Spleen (tissue), 11 donors: ENCODE data around the gene DSN1. TPM values are rescaled to one million over a fixed set of nuclear protein-coding genes. Genes with fewer than 3 reads are reported as not detected.

Experiments
- DNase-seq: peaks from one replicate; pipeline ENCODE4 v3.0.0-alpha.2; 2020
- H3K27ac ChIP-seq, 8 donors: fragments of 200-600 bp; sonication (generic) in 7 of 8; 1 replicate in 4 of 8; 2 replicates in 4 of 8; pipeline versions ENCODE4 v1.5.0 to v1.8.0; 2016 to 2021; ENCODE audit warnings: inconsistent platforms in 4 of 8, mild to moderate bottlenecking in 4 of 8, moderate library complexity in 1 of 8
- H3K27me3 ChIP-seq, 7 donors: fragments of 200-600 bp; sonication (generic) in 6 of 7; replicated peaks in 1 of 7; 1 replicate in 4 of 7; 2 replicates in 3 of 7; pipeline versions ENCODE4 v1.5.0 to v1.8.0; 2016 to 2021; ENCODE audit warnings: inconsistent platforms in 3 of 7, mild to moderate bottlenecking in 1 of 7
- H3K36me3 ChIP-seq, 6 donors: fragments of 200-600 bp; sonication (generic) in 5 of 6; 1 replicate in 4 of 6; 2 replicates in 2 of 6; pipeline versions ENCODE4 v1.5.0 to v1.8.0; 2016 to 2021; ENCODE audit warnings: inconsistent platforms in 2 of 6
- H3K4me1 ChIP-seq, 6 donors: fragments of 200-600 bp; sonication (generic) in 5 of 6; 1 replicate in 3 of 6; 2 replicates in 3 of 6; pipeline versions ENCODE4 v1.5.0 to v1.8.0; 2016 to 2021; ENCODE audit warnings: inconsistent platforms in 3 of 6
- H3K4me3 ChIP-seq, 8 donors: fragments of 200-600 bp; sonication (generic) in 7 of 8; 1 replicate in 4 of 8; 2 replicates in 4 of 8; pipeline versions ENCODE4 v1.5.0 to v1.8.0; 2016 to 2021; ENCODE audit warnings: inconsistent platforms in 4 of 8, mild to moderate bottlenecking in 4 of 8, moderate library complexity in 2 of 8
- H3K9me3 ChIP-seq, 8 donors: fragments of 200-600 bp; sonication (generic) in 7 of 8; 1 replicate in 4 of 8; 2 replicates in 4 of 8; pipeline versions ENCODE4 v1.5.0 to v1.8.0; 2016 to 2021; ENCODE audit warnings: inconsistent platforms in 4 of 8
- CTCF ChIP-seq, 11 experiments: fragments of 200-600 bp in 7 of 11; fragments of 450-650 bp in 4 of 11; sonication (generic) in 4 of 11; IDR thresholded peaks in 8 of 11; conservative IDR thresholded peaks in 3 of 11; 1 replicate in 7 of 11; 2 replicates in 4 of 11; pipeline versions ENCODE4 v1.4.0 to v1.8.0; 2016 to 2021; ENCODE audit warnings: antibody characterized with exemption in 11 of 11, inconsistent platforms in 4 of 11, mild to moderate bottlenecking in 1 of 11
- POLR2A ChIP-seq, 3 donors: fragments of 450-650 bp; IDR thresholded peaks; one replicate each; pipeline ENCODE4 v1.5.1; 2017; ENCODE audit warnings: antibody characterized with exemption in 3 of 3, mild to moderate bottlenecking in 1 of 3
- POLR2AphosphoS5 ChIP-seq, 3 donors: sonication (generic); formaldehyde crosslinking; IDR thresholded peaks; one replicate each; pipeline ENCODE4 v1.5.1; 2017; ENCODE audit warnings: antibody characterized with exemption in 3 of 3
- WGBS, 5 donors: extraction: QIAGEN DNeasy Blood & Tissue Kit in 3 of 5; methylation state at CpG; one replicate each; pipeline versions ENCODE4 v1.1.5 to v1.1.7; 2013 to 2018; 5-methylcytosine and 5-hydroxymethylcytosine counted together
- intact Hi-C: fragments of 100-400 bp; cut with DNase I; formaldehyde crosslinking; loops from one replicate; pipeline ENCODE4 v1.15.0; 2023; ENCODE audit warnings: low total_unique reads
- polyA plus RNA-seq, 3 donors: library from polyadenylated mRNA; stranded (reverse); fragments of 200-250 nt; gene quantifications; one replicate each; pipeline ENCODE4 v1.2.1, GENCODE V29; 2013
- total RNA-seq, 7 donors: library from RNA; depleted of rRNA in 3 of 7; stranded (reverse); fragments of >200 nt in 3 of 7; fragmentation: NEBNext Ultra II Directional in 4 of 7; extraction: Animal tissue kit (Norgen Biotek cat#: 25700) in 4 of 7; gene quantifications; one replicate each; pipeline versions ENCODE4 v1.1.0 to v1.2.1, GENCODE V29; 2016 to 2021
- donor health status: healthy with polysubstance abuse.
- donor health status: DM: no; HTN: no; CAD: no; lungs with moderate emphysema.
- donor health status: DM: no; HTN: no; CAD: no.
- donor health status: Bipolar disorder and iron deficiency.
- donor health status: healthy.
- donor health status: DM: no; HTN: no; CAD: no.
- donor health status: DM: yes; HTN: yes; CAD: no.

Gene DSN1
- total and polyA plus RNA-seq, 10 donors = 8.6 to 16.7 (median 11.8) TPM

GRCh38 chr20:36777576-36777975 is 4.0 kb upstream of the DSN1 start:
- Histone ChIP-seq H3K27me3 (no peaks in the 10 kb centered on the region), H3K27ac (no peak overlapping the region), H3K4me1 (peaks cover 5 to 31% (median 20%) of the 10 kb centered on the region in 6 donors), H3K36me3 (peaks cover 0 to 5% (median 0%) of the 10 kb centered on the region in 6 donors), H3K9me3 (no peaks in the 10 kb centered on the region), H3K4me3 (no peak overlapping the region)
- 75 to 92% (median 83%) methylated on average over 3 of the region's 3 CpGs for WGBS, 5 donors
- TF ChIP-seq POLR2A (IDR thresholded peaks at IDR 0.05) = no peak
- no peak for TF ChIP-seq POLR2AphosphoS5 (IDR thresholded peaks at IDR 0.05)
- no peak for TF ChIP-seq CTCF (IDR thresholded peaks at IDR 0.05 in 8 of 11, conservative IDR thresholded peaks at IDR 0.05 in 3 of 11)
- intact Hi-C loops = no loop called here
- DNase-seq = peak; percentile 18

- no peak overlapping the region for H3K4me3 ChIP-seq
- 75 to 87% (median 79%) methylated on average over 3 of the region's 3 CpGs for WGBS, 5 donors
- no peak overlapping the region for H3K27ac ChIP-seq
- no peak for TF ChIP-seq CTCF (IDR thresholded peaks at IDR 0.05 in 8 of 11, conservative IDR thresholded peaks at IDR 0.05 in 3 of 11)
- DNase-seq = peak; percentile 40
- intact Hi-C loops = no loop called here
- H3K27me3 ChIP-seq = no peaks in the 10 kb centered on the region
- no peaks in the 10 kb centered on the region for H3K9me3 ChIP-seq
- peaks cover 0 to 1% (median 0%) of the 10 kb centered on the region in 6 donors for H3K36me3 ChIP-seq
- peaks cover 7 to 36% (median 23%) of the 10 kb centered on the region in 6 donors for H3K4me1 ChIP-seq
Observed at GRCh38 chr20:36777167-36777566, 3.6 kb upstream of the DSN1 start.

GRCh38 chr20:36775826-36776225 is 2.3 kb upstream of the DSN1 start:
- TF ChIP-seq POLR2AphosphoS5 (IDR thresholded peaks at IDR 0.05) (no peak), CTCF (IDR thresholded peaks at IDR 0.05 in 8 of 11, conservative IDR thresholded peaks at IDR 0.05 in 3 of 11) (no peak), POLR2A (IDR thresholded peaks at IDR 0.05) (no peak)
- no peaks in the 10 kb centered on the region for H3K9me3 ChIP-seq
- H3K4me1 ChIP-seq = peaks cover 7 to 45% (median 28%) of the 10 kb centered on the region in 6 donors
- no peaks in the 10 kb centered on the region for H3K27me3 ChIP-seq
- peaks cover 0 to 5% (median 0%) of the 10 kb centered on the region in 6 donors for H3K36me3 ChIP-seq
- intact Hi-C loops = no loop called here
- WGBS, 5 donors = 61 to 77% (median 71%) methylated on average over 3 of the region's 3 CpGs
- no peak for DNase-seq
- H3K4me3 ChIP-seq = no peak overlapping the region
- H3K27ac ChIP-seq = peak overlapping the region in 1 of 8 donors; percentile 21

GRCh38 chr20:36775196-36775595 is 1.6 kb upstream of the DSN1 start:
- Histone ChIP-seq H3K9me3 (no peaks in the 10 kb centered on the region), H3K4me1 (peaks cover 7 to 49% (median 28%) of the 10 kb centered on the region in 6 donors), H3K27ac (peak overlapping the region in 3 of 8 donors; percentile 91 to 96 (median 92)), H3K4me3 (no peak overlapping the region), H3K27me3 (no peaks in the 10 kb centered on the region), H3K36me3 (peaks cover 0 to 11% (median 2%) of the 10 kb centered on the region in 6 donors)
- TF ChIP-seq POLR2A (IDR thresholded peaks at IDR 0.05) = no peak
- no peak for TF ChIP-seq POLR2AphosphoS5 (IDR thresholded peaks at IDR 0.05)
- no peak for TF ChIP-seq CTCF (IDR thresholded peaks at IDR 0.05 in 8 of 11, conservative IDR thresholded peaks at IDR 0.05 in 3 of 11)
- intact Hi-C loops = no loop called here
- 59 to 93% (median 71%) methylated on average over 2 of the region's 2 CpGs for WGBS, 5 donors
- DNase-seq = no peak
